Measurements from ENCODE around the gene CCT7.
"Not testable (repeated sequence)": the region's sequence is repeated elsewhere in the genome, so short reads cannot be mapped to it uniquely, and the experiment has no call there.

The CCT7 gene

GRCh38 chr2:73233932-73234832 is at the start of gene CCT7:
TSS of gene CCT7 (plus strand) at chr2:73234308. CDS start at chr2:73234379, 71 bp downstream.
- peak; percentile 67 to 71 for DNase-seq (ENCODE audit: low read depth in 1 of 2, low spot score in 1 of 2)

GRCh38 chr2:73185965-73186364 is 48.1 kb upstream of the CCT7 start:
- no peak for DNase-seq (ENCODE audit: low read depth in 1 of 2, low spot score in 1 of 2)

- no peak for DNase-seq (ENCODE audit: low read depth in 1 of 2, low spot score in 1 of 2)
Observed at GRCh38 chr2:73187549-73187948, 46.6 kb upstream of the CCT7 start.

- no peak for DNase-seq (ENCODE audit: low read depth in 1 of 2, low spot score in 1 of 2)
Observed at GRCh38 chr2:73197579-73197978, 36.5 kb upstream of the CCT7 start.

- not testable (repeated sequence) for DNase-seq (ENCODE audit: low read depth in 1 of 2, low spot score in 1 of 2)
Observed at GRCh38 chr2:73200281-73200680, 33.8 kb upstream of the CCT7 start.

- DNase-seq (ENCODE audit: low read depth in 1 of 2, low spot score in 1 of 2) = no peak
Observed at GRCh38 chr2:73202156-73203054, 31.7 kb upstream of the CCT7 start, which contains the start of gene NOTO. TSS of gene NOTO (plus strand) at chr2:73202574. CDS start at chr2:73202667, 93 bp downstream.

GRCh38 chr2:73203055-73203681 is 30.9 kb upstream of the CCT7 start:
- no peak for DNase-seq (ENCODE audit: low read depth in 1 of 2, low spot score in 1 of 2)

- DNase-seq (ENCODE audit: low read depth in 1 of 2, low spot score in 1 of 2) = no peak
Observed at GRCh38 chr2:73205611-73206010, 28.5 kb upstream of the CCT7 start.

GRCh38 chr2:73208258-73208657 is 25.9 kb upstream of the CCT7 start:
- no peak for DNase-seq (ENCODE audit: low read depth in 1 of 2, low spot score in 1 of 2)

- no peak for DNase-seq (ENCODE audit: low read depth in 1 of 2, low spot score in 1 of 2)
Observed at GRCh38 chr2:73210019-73210418, 24.1 kb upstream of the CCT7 start.

GRCh38 chr2:73210696-73211095 is 23.4 kb upstream of the CCT7 start:
- no peak for DNase-seq (ENCODE audit: low read depth in 1 of 2, low spot score in 1 of 2)

- DNase-seq (ENCODE audit: low read depth in 1 of 2, low spot score in 1 of 2) = no peak
Observed at GRCh38 chr2:73212098-73212447, 22.0 kb upstream of the CCT7 start.

GRCh38 chr2:73212448-73213176 is 21.5 kb upstream of the CCT7 start:
- DNase-seq (ENCODE audit: low read depth in 1 of 2, low spot score in 1 of 2) = peak; percentile 50 to 66

- peak; percentile 84 to 90 for DNase-seq (ENCODE audit: low read depth in 1 of 2, low spot score in 1 of 2)
Observed at GRCh38 chr2:73214120-73215035, 19.7 kb upstream of the CCT7 start, which contains the start of gene SMYD5. TSS of gene SMYD5 (plus strand) at chr2:73214245. CDS start at chr2:73214267, 22 bp downstream.

GRCh38 chr2:73215254-73215653 is 18.9 kb upstream of the CCT7 start:
- DNase-seq (ENCODE audit: low read depth in 1 of 2, low spot score in 1 of 2) = no peak

- DNase-seq (ENCODE audit: low read depth in 1 of 2, low spot score in 1 of 2) = no peak
Observed at GRCh38 chr2:73217160-73217559, 16.9 kb upstream of the CCT7 start.

GRCh38 chr2:73217826-73218225 is 16.3 kb upstream of the CCT7 start:
- DNase-seq (ENCODE audit: low read depth in 1 of 2, low spot score in 1 of 2) = no peak

GRCh38 chr2:73218298-73218697 is 15.8 kb upstream of the CCT7 start:
- no peak for DNase-seq (ENCODE audit: low read depth in 1 of 2, low spot score in 1 of 2)

- no peak for DNase-seq (ENCODE audit: low read depth in 1 of 2, low spot score in 1 of 2)
Observed at GRCh38 chr2:73223821-73224220, 10.3 kb upstream of the CCT7 start.
